Heart left ventricle (tissue), 16 donors: ENCODE measurements around the gene CLCN6. TPM values are rescaled to one million over a fixed set of nuclear protein-coding genes. Genes with fewer than 3 reads are reported as not detected.
A peak's percentile ranks its signal among the peaks of the same experiment; 100 is the strongest.

Experiments
- ATAC-seq, 4 donors: fragments of 200-7000 bp; cut with Tn5 transposase; one replicate each; pipeline ENCODE4 v1.9.1; 2020 to 2022; ENCODE audit warnings: moderate library complexity in 4 of 4, mild to moderate bottlenecking in 3 of 4, moderate number of reproducible peaks in 1 of 4
- DNase-seq, 5 donors: peaks; one replicate each; pipeline ENCODE4 v3.0.0-alpha.2; 2020
- H3K27ac ChIP-seq, 12 donors: fragments of 200-600 bp; sonication (generic) in 4 of 12; one replicate each; pipeline versions ENCODE4 v1.5.0 to v1.8.0; 2016 to 2022; ENCODE audit warnings: mild to moderate bottlenecking in 2 of 12
- H3K27me3 ChIP-seq, 9 donors: fragments of 200-600 bp; sonication (generic) in 2 of 9; one replicate each; pipeline versions ENCODE4 v1.5.1 to v1.8.0; 2016 to 2022; ENCODE audit warnings: mild to moderate bottlenecking in 3 of 9
- H3K36me3 ChIP-seq, 9 donors: fragments of 200-600 bp; sonication (generic) in 2 of 9; one replicate each; pipeline versions ENCODE4 v1.5.0 to v1.8.0; 2018 to 2022; ENCODE audit warnings: mild to moderate bottlenecking in 2 of 9
- H3K4me1 ChIP-seq, 12 donors: fragments of 200-600 bp; sonication (generic) in 4 of 12; one replicate each; pipeline versions ENCODE4 v1.5.0 to v1.8.0; 2016 to 2022; ENCODE audit warnings: mild to moderate bottlenecking in 3 of 12
- H3K4me3 ChIP-seq, 12 donors: fragments of 200-600 bp; sonication (generic) in 4 of 12; one replicate each; pipeline versions ENCODE4 v1.5.0 to v1.8.0; 2017 to 2022; ENCODE audit warnings: mild to moderate bottlenecking in 9 of 12, moderate library complexity in 4 of 12
- H3K9me3 ChIP-seq, 12 donors: fragments of 200-600 bp; sonication (generic) in 4 of 12; one replicate each; pipeline versions ENCODE4 v1.5.0 to v1.8.0; 2016 to 2022; ENCODE audit warnings: mild to moderate bottlenecking in 1 of 12
- CTCF ChIP-seq, 12 donors: fragments of 200-600 bp; sonication (generic) in 4 of 12; IDR thresholded peaks; one replicate each; pipeline versions ENCODE4 v1.5.0 to v1.8.0; 2018 to 2022; ENCODE audit warnings: antibody characterized with exemption in 12 of 12, mild to moderate bottlenecking in 5 of 12
- POLR2A ChIP-seq, 2 donors: fragments of 450-650 bp; IDR thresholded peaks; one replicate each; pipeline ENCODE4 v1.6.1; 2017; ENCODE audit warnings: antibody characterized with exemption in 2 of 2, mild to moderate bottlenecking in 2 of 2, moderate library complexity in 2 of 2
- WGBS, 4 donors: extraction: QIAGEN DNeasy Blood & Tissue Kit in 2 of 4; methylation state at CpG; one replicate each; pipeline versions ENCODE4 v1.1.5 to v1.1.7; 2013 to 2018; 5-methylcytosine and 5-hydroxymethylcytosine counted together
- intact Hi-C, 10 donors: fragments of 100-400 bp; cut with DNase I; formaldehyde crosslinking; loops; one replicate each; pipeline versions ENCODE4 v1.11.1 to v1.14.2; 2022
- polyA plus RNA-seq, 2 donors: library from polyadenylated mRNA; stranded (reverse); fragments of 200-250 nt; gene quantifications; one replicate each; pipeline ENCODE4 v1.2.3, GENCODE V29; 2013
- total RNA-seq, 9 donors: library from RNA; depleted of rRNA in 2 of 9; stranded (reverse); fragments of >200 nt in 2 of 9; fragmentation: NEBNext Ultra II Directional in 3 of 9; extraction: Animal tissue kit (Norgen Biotek cat#: 25700) in 3 of 9; gene quantifications; one replicate each; pipeline versions ENCODE4 v1.1.0 to v1.2.4, GENCODE V29; 2016 to 2023
- donor health status: ischemic (EF 13 %, LVEDD 7.1; RV severe dilation, severe dysfunction).
- donor health status: healthy with polysubstance abuse.
- donor health status: DM: no; HTN: yes; CAD: no.
- donor health status: DM: no; HTN: no; CAD: no.
- donor health status: ischemic (EF 25% LVEDD 6.9; RV normal size, moderate dysfunction).
- donor health status: ischemic (EF 25% LVEDD 5.7; RV mildly dilated, moderate dysfunction).
- donor health status: healthy.
- donor health status: DM: yes; HTN: yes; CAD: no.
- donor health status: ischemic (EF 35%, LVEDD 5.7; RV mildly dilated, moderate dysfunction).
- donor health status: nonischemic (EF 11% LVEDD 7.7; RV severe dilation, severe dysfunction).
- donor health status: DM: yes; HTN: yes; CAD: no.
- donor health status: PGD.
- donor health status: ischemic (EF 29% LVEDD 5.4; RV normal size, mild dysfunction).
- donor health status: nonischemic (EF 23%, LVEDD 6.1; RV moderate dilation, normal function).

The CLCN6 gene
- total and polyA plus RNA-seq, 11 donors, result 10.2 to 21.5 (median 17.2) TPM

- H3K27me3 ChIP-seq, result no peaks in the 10 kb centered on the region
- peaks cover 35 to 91% (median 82%) of the 10 kb centered on the region in 12 donors for H3K4me1 ChIP-seq
- TF ChIP-seq POLR2A (IDR thresholded peaks at IDR 0.05) (no peak), CTCF (IDR thresholded peaks at IDR 0.05) (no peak)
- H3K9me3 ChIP-seq, result no peaks in the 10 kb centered on the region
- H3K27ac ChIP-seq, result peak overlapping the region; percentile 85 to 99 (median 98)
- peaks cover 3 to 41% (median 24%) of the 10 kb centered on the region in 9 donors for H3K36me3 ChIP-seq
- H3K4me3 ChIP-seq, result no peak overlapping the region
- intact Hi-C loops, result loop anchor here in 4 of 10 donors (2.0 to 10.0 kb wide), 2 partner anchors 15 to 55 kb away; partner anchors contain the start of genes MTHFR (in 3 of the 4) and AGTRAP (in 1 of the 4)
- peak in 2 of 5 donors; percentile 23 to 49 for DNase-seq
- 45 to 50% (median 49%) methylated on average over 8 to 13 of the region's 13 CpGs for WGBS, 4 donors
- no peak for ATAC-seq
Observed at GRCh38 chr1:11789126-11790067, 16.6 kb upstream of the CLCN6 start.

GRCh38 chr1:11790101-11790879, 15.7 kb upstream of the CLCN6 start:
- intact Hi-C loops, result loop anchor here in 3 of 10 donors (2.0 kb wide), 1 partner anchor 15 kb away; the partner anchor contains the start of gene MTHFR (in 3 of the 3)
- Histone ChIP-seq H3K27ac (peak overlapping the region; percentile 85 to 99 (median 98)), H3K27me3 (no peaks in the 10 kb centered on the region), H3K4me3 (peak overlapping the region in 3 of 12 donors; percentile 8 to 19 (median 15)), H3K36me3 (peaks cover 3 to 50% (median 33%) of the 10 kb centered on the region in 9 donors), H3K9me3 (no peaks in the 10 kb centered on the region), H3K4me1 (peaks cover 35 to 91% (median 79%) of the 10 kb centered on the region in 12 donors)
- WGBS, 4 donors, result 45 to 55% (median 47%) methylated on average over 15 to 20 of the region's 20 CpGs
- no peak for TF ChIP-seq CTCF (IDR thresholded peaks at IDR 0.05)
- no peak for TF ChIP-seq POLR2A (IDR thresholded peaks at IDR 0.05)
- DNase-seq (peak in 3 of 5 donors; percentile 27 to 33 (median 31)), ATAC-seq (no peak)

GRCh38 chr1:11790880-11791715, 14.9 kb upstream of the CLCN6 start:
- DNase-seq (peak; percentile 89 to 97 (median 95)), ATAC-seq (peak; percentile 81 to 90 (median 84))
- no peaks in the 10 kb centered on the region for H3K9me3 ChIP-seq
- WGBS, 4 donors, result 37 to 44% (median 42%) methylated on average over 18 to 19 of the region's 19 CpGs
- peaks cover 3 to 58% (median 39%) of the 10 kb centered on the region in 9 donors for H3K36me3 ChIP-seq
- H3K27me3 ChIP-seq, result no peaks in the 10 kb centered on the region
- peaks cover 37 to 91% (median 80%) of the 10 kb centered on the region in 12 donors for H3K4me1 ChIP-seq
- H3K4me3 ChIP-seq, result peak overlapping the region in 5 of 12 donors; percentile 5 to 28 (median 21)
- intact Hi-C loops, result loop anchor here in 4 of 10 donors (1.0 to 2.0 kb wide), 2 partner anchors 13 to 14 kb away; partner anchors contain the start of gene MTHFR (in 3 of the 4)
- peak overlapping the region; percentile 85 to 99 (median 98) for H3K27ac ChIP-seq
- no peak for TF ChIP-seq CTCF (IDR thresholded peaks at IDR 0.05)
- peak in 1 of 2 donors; percentile 64 for TF ChIP-seq POLR2A (IDR thresholded peaks at IDR 0.05)
